GM19035 (cell line): Measurements from ENCODE around the gene CLEC18B.
A peak's percentile ranks its signal among the peaks of the same experiment; 100 is the strongest.
"Not testable (repeated sequence)": the region's sequence is repeated elsewhere in the genome, so short reads cannot be mapped to it uniquely, and the experiment has no call there.

ENCODE experiments used
- ATAC-seq: cut with Tn5 transposase; IDR thresholded peaks from one replicate; pipeline ENCODE4 v1.9.1; 2021; ENCODE audit not compliant: unreplicated experiment

The CLEC18B gene

DNA sequence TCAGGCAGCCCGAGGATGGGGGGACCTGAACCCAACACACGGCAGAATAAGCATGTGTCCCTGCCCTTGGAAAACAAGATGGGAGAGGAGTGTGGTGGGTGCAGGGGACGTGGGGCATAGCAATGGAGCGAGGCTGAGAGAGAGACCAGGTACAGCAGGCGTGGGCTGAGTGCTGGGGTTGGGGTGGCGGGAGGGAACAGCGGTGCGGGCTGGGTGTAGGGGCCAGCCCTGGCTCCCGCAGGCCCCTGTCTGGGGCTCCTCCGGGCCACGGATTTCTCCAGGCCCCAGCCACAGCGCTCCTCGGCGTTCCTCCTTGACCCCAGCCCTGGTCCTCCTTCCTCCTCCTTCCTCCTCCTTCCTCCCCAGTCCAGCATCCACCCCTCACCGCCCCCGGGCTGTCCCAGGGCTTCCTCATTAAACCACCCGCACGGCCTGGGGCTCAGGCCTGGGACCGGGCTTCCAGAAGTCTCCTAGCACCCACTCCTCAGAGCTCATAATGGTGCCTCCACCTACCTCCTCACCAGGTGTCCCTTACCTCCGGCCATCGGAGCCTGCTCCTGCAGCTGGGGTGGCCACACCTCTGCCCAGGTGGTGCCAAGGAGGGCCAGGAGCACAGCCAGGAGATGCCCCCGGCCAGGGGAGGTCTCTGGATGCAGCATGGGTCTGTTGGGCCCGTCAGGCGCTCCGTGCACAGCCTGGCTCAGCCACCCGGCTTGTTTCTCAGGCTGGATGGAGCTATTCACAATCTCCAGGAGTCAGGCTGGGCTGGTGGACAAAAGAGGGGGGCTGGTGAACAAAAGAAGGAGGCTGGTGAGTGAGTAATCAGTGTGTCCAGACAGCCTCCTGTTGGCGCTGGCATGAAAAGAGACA is at the start of gene CLEC18B:
Gene CLEC18B (minus strand): TSS at position 867 of the 870 bp plus-strand sequence. CDS start 208 bp downstream, at position 659.
- ATAC-seq: not testable (repeated sequence)

DNA sequence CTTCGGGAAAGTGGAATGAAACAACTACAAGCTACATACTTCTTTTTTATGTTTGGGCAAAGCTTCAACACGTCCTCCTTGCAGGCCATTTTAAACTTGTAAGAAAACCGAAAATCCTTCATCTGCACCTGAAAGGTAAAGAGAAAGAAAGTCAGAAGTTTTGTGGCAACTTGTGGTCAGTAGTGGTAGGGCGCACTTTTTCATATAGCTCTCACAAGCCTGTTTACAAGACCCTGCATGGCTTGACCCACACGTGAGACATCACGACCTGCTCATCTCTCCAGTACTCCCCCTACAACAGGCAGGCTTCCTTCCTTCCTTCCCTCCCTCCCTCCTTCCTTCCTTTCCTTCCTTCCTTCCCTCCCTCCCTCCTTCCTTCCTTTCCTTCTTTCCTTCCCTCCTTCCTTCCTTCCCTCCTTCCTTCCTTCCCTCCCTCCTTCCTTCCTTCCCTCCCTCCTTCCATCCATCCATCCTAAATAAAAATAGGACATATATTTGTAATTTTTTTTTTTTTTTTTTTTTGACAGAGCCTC is 48.7 kb upstream of the CLEC18B start:
- no peak for ATAC-seq

DNA sequence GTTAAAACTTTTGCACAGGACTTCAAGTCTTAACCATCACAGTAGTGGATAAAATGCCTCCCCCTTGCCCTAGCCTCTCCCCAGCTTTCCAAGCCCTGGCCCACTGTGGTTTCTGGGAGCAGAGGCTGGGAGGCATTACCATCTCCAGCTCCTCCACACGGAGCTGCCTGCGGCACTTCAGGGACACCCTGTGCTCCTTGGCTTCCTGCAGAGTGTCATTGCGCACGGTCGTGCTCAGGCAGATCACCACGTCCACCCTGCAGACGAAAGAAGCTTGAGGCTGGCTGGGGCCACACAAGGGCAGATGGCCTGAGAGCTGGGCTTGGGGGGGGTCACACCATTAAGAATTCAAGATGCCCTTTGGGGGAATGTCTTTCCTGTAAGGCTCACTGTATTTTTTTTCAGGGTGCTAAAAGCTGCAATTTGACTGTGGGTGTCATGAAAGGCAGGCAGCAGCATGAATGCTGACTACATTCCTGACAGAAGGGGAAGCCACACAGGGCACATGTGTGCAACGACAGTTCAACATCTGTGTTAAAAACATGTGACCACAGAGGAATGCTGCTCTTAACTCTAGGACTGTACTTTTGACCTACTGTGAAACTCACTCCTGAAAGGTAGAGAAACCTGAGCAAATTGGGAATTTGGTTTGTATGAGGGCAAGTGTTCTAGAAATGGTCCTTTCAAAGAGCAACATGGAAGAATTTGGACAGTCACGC is 47.7 kb upstream of the CLEC18B start:
- no peak for ATAC-seq

DNA sequence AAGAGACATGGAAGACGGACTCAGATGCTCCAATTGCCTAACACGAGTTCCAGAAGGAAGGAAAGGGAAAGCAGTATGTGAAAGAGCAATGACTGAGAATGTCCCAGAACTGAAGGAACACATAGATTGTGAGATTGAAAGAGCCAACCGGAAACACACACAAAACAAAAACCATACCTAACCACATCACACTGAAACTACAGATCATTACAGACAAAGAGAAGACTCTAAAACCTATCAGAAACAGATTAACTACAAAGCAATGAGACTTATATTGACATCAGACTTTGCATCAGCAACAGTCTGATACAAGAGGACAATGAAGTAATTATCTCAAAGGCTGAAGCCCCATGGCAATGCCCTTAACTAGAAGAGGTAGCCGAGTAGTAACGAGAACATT is 45.6 kb upstream of the CLEC18B start:
- peak; percentile 85 for ATAC-seq

DNA sequence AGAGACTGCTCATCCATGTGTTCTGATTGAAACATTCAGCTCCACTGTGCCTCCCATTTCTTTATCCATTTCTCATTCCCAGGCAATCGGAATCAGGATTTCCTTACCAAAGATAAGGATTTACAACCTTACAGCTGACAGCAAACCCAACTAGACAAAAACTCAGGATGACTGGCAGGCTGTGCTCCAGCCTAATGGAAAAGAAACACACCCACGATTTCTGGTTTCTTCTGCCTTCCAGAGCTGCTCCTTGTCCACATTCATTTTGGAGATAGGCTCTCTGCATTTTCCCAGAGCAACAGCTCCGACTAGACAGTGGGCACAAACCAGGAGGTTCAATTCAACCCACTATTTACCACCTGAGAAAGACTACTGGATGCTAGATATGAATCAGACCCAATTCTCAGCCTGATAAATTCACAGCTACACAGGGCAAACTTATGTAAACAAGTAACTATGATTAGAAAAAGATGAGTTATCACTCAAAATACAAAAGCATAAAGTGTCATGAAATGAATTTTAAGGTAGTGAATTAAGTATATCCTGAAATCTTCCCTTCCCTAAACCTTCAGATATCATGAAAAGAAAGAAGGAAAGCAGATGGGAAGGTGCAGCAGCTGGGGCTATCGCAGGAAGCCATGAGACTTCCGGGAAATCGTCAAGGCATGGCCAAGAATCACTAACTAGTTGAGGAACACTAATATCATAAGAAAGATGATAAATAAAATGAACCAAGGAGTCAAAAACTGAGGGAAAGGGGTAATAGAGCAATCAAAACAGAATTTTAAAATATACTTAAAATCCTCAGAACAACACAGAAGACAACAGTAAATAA is 44.8 kb upstream of the CLEC18B start:
- ATAC-seq: no peak

DNA sequence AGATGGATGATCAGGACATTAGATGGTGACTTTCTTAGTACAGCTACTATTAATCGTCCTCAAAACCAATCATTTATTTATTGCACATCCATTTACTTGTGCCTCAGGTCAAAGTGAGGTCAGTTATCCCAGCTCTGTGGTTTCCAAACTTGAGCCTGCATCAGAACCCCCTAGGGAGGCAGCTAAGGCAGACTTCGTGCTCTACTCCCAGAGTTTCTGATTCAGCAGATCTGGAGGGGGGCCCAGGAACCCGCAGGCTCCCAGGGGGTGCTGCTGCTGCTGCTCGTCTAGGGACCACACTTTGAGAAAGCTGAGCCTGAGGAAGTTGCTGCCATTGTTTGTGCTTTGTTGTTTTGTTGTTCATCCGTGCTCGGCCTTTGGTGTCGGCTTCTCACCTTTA is 44.0 kb upstream of the CLEC18B start:
- ATAC-seq: no peak

DNA sequence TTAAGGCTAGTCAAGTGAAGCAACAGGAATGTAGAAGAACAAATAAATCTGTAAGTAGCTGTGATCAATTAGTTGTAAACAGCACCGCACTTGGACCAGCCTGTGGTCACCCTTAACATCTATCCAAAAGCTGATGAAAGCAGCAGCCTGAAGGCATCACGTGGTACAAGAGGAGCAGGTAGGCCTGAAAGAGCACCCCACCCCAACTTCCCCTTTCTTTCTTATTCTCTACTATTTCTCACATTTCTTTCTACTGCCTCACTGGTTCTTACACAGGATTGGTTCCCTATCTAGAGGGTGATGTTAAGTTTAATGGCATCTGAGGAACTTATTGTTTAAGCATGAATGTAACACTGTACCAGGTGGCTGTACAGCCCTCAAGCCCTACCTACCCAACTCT is 42.6 kb upstream of the CLEC18B start:
- ATAC-seq: no peak

DNA sequence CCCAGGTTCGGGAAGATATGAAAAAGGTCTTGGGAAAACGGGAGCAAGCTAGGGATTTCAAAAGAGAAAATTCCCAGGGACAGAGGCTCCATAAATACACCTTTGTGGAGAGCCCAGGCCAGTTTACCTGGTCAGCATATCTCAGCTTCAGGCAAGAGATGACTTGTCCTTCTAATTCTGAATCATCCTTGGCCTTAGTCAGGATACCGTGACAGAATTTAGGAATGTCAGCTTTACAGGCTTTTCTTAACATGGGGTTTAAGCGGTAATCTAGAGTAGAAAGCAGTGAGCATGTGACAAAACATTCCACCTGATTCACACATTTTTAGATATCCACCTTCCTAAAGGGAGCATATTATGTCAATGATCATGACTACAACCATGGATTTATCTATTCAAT is 41.1 kb upstream of the CLEC18B start:
- no peak for ATAC-seq

DNA sequence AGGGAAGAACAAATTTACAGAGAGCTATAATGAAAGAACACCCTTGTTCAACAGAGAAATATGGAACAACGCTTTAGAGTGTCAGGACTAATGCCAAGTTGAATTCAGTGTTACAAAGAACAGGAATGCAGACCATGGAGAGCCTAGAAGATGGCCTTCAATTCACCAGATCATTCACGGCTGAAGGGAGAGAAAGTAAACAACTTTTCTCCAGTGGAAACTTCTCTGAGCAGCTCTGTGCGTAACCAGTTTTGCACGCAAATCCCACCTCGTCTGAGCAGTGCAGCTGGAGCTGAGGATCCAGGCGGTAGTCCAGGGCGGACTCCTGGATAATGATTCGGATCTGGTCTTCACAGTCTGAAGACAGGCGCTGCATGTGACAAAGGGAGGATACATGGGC is 40.5 kb upstream of the CLEC18B start:
- ATAC-seq: no peak

DNA sequence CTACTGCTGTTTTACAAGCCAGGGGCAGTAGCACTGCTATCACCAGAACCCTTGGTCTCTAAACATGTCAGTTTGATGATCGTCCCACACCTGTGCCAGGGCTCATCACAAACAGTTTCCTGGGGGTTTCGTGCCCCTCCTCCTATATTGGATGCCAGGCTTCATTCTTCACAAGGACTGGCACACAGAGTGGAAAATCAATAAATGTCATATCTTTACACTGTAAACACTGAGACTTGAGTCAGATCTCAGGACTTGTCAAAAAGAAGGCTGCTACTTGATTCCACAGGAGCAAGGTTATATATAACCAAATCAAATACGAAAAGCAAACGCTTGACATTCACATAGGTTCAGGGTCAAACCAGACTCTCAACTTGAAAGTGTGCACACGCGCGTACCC is 39.3 kb upstream of the CLEC18B start:
- no peak for ATAC-seq

DNA sequence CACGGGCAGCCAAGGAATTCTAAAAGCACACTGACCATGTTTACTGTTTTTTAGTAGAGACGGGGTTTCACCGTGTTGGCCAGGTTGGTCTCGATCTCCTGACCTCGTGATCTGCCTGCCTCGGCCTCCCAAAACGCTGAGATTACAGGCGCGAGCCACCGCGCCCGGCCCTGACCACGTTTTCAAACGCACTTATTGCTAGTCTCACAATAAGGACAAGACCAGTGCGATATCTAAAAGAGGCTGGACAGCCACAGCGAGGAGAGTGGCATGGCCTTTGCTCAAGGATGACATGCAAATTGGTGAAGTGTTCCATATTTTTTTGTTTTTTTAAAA is 35.0 kb upstream of the CLEC18B start:
- ATAC-seq: no peak

DNA sequence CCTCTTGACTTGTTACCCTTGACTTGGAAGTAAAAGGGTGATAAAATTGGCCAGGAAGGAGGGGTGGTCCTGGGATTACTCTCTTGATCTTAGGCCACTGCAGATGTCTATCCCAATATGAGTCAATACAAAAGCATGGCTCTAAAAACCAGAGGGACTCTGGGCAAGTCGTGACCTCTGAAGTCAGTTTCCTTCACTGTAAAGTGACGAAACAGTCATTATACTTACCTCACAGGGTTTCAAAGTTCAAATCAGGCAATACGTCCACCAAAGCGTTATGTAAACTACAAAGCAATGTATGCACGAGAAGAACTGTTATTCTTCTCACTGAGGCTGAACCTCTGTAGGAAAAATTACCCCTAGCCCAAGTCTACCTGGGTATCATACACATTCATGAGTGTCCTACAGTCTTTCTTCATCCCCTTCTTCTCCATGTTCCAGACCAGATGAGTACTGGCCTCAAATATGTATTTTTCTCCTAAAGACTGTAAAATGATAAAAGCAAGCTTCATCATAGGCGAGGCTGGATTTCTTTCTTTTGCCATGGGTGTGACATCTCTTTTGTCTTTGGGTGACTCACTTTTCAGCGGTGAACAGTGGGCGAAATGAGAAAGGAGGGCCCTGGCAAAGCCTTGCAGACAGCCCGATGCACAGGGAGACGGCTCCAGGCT is 34.5 kb upstream of the CLEC18B start:
- ATAC-seq: no peak

DNA sequence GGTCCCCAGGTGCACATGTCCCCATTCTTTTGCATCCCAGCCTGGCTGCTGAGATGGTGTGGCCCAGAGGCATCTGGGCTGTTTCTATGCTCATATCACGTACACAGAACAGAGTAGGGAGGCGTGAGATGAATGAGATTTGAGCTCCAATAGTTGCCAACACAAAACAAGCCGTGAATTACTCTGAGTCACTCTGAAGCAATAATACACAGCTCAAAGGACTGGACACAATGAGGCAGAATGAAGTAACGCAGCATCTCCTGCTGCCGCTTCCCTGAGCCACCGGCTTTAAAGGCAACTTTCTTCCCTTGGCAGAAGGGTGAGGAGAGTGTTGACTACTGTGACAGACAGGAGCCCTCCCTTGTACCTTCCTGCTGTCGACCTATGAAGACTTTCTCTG is 33.9 kb upstream of the CLEC18B start:
- no peak for ATAC-seq

DNA sequence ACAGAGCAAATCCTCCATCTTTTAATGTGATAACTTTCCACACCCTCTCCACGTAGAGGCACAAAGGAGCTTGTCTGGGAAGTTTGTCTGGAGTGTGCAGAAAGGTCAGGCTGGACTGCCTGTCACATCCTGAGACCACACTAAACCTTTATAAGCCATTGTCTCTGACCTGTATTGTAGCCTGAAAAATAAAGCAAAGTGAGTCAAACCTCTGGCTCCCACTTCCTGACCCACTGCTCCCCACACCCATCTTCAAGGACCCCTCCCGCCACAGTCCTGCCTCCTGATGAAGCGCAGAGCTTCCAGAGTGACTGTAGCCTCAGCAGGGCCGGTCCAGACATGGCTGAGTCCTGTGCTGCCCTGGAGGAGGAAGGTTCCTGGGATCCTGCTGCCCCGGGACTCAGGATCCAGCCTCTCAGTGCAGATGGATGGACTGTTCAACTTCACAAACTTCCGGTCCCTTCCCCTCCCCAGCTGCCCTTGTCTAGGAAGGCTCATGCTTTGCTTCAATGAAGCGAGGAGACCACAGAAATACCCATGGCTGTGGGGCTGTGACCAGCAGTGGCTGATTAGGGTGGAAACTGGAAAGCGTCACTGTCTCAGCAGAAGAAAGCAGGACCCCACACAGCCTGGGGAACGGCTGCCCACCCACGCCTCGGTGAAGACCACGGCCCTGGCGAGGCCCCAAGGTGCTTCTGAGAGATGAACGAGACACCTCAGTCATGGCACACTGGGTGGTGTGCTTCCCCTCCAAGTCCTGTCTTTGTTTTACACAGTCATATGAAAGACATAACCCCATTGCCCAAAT is 30.9 kb upstream of the CLEC18B start:
- no peak for ATAC-seq

DNA sequence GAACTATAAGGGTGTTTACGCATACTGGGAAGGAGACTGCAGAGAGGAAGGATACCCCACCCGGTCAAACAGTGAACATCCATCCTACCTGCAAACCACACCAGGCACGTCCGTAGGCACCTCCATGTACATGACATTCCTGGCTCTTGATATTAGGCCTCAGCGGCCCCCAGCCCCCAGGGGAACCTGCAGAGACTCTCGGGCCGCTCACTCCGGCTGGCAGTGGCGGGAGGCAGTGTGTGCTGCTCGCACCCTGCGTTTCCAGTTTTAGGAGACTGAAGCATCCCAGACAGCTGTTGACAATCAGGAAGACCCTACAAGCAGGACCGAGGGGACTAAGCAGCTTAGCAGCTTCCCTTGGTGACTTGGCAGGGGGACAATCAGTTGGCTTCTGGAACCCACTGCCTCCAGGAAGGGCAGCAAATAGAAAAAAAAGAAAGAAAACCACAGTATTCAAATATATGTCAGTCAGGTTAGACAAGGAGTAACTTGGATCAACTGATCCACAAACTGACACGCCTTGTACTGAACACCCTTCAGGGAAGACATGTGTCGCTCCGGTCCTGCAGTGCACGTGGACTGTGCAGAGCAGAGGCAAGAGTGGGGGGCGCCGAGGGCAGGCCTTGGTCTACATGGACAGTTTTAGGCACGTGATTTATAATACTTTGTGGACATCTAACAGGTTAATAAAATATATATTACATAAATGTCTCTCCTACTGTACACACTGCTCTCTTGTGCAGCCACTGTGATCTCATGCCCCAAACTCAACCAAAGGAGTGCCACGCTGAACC is 29.9 kb upstream of the CLEC18B start:
- ATAC-seq: no peak

DNA sequence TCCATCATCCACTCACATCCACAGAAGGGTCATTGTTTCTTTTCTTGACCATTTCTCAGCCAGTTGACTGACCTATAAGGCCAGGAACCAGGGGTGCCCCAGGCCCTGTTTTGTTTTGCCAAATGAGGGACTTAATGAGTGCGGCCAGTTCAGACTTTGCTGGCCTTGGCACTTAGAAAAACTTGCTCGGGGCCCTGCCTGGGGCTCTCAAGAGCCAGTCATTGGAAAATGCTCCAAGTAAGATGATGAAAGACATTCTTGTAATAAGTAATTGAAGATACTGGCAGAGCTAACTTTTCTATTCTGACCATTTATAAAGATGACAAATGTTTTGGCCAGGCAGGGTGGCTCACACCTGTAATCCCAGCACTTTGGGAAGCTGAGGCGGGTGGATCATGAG is 29.0 kb upstream of the CLEC18B start:
- ATAC-seq: no peak

DNA sequence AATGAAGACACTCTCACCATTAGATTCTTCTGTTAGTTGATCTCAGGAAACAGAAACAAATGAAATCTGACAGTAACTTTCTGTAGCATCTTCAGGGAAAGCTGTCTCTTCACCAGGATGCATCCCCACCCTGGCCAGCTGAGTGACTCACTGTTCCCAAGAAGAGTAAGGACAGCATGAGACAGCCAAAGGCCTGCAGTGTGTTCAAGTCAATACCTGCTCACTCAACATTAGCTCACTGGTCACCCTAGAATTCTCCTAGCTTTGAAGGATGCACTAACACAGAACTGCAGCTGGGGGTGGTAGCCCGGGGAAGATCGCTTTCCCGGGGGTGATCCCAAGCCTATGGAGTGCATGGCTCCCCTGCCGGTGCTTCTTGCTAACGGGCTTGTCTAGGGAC is 28.2 kb upstream of the CLEC18B start:
- ATAC-seq: no peak

DNA sequence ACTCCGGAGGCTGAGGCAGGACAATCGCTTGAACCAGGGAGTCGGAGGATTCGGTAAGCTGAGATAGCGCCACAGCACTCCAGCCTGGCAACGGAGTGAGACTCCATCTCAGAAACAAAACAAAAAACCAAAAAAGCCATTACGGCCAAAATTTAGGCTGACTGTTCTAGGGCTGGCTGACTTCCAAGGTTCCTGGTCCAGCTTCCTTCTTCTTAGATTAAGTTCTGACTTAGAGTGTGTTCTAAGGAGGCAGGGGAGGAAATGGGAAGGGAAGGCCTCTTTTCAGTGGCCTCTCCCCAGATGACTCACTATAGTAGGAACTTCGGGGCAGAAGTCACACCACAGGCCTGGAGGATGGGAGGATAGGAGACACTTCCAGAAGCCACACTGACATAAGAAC is 27.7 kb upstream of the CLEC18B start:
- no peak for ATAC-seq

DNA sequence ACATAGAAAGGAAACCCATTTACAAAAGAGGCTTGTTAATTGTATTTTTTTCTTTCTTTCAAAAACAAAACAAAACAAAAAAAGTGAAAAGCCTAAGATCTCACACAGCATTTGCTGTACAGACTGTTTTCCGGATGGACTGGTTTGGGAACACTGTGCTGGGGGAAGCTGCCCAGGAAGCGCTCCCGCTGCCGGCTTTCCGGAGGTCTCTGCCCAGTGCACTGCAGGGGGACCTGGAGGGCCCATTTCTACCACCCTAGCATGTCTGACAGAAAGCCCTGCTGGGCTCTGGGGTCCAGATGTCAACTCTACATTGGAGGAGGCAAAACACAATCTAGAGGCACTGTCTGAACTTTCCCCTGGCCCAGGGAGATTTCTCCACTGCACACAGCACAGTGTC is 26.3 kb upstream of the CLEC18B start:
- ATAC-seq: no peak
